Astrocyte (in vitro differentiated cells and primary cell): Measurements from ENCODE around the gene AHCY. TPM values are rescaled to one million over a fixed set of nuclear protein-coding genes. Genes with fewer than 3 reads are reported as not detected.
"Not testable (repeated sequence)": the region's sequence is repeated elsewhere in the genome, so short reads cannot be mapped to it uniquely, and the experiment has no call there.

Experiments used
- DNase-seq: peaks from one replicate; pipeline ENCODE4 v3.0.0-alpha.2; 2010; ENCODE audit warnings: low read depth
- FAIRE-seq: peaks from 2 replicates; lab custom pipeline; 2011; peaks lifted over from hg19 to GRCh38; lab: Jason Lieb, UNC
- H2AFZ ChIP-seq: 2 replicates; pipeline ENCODE4 v1.6.0; 2012; ENCODE audit warnings: low read depth, low read length, inconsistent platforms
- H3K27ac ChIP-seq: 2 replicates; pipeline ENCODE4 v1.5.1; 2011; ENCODE audit warnings: low read depth, low read length, inconsistent platforms
- H3K27me3 ChIP-seq: 2 replicates; pipeline ENCODE4 v1.6.0; 2011; ENCODE audit warnings: low read length, inconsistent platforms; ENCODE audit not compliant: insufficient read depth
- H3K36me3 ChIP-seq: 2 replicates; pipeline ENCODE4 v1.5.1; 2011; ENCODE audit warnings: low read length, inconsistent platforms; ENCODE audit not compliant: insufficient read depth
- H3K4me1 ChIP-seq: 2 replicates; pipeline ENCODE4 v1.5.1; 2011; ENCODE audit warnings: low read length, inconsistent platforms; ENCODE audit not compliant: insufficient read depth
- H3K4me2 ChIP-seq: 2 replicates; pipeline ENCODE4 v1.6.0; 2012; ENCODE audit warnings: low read length, inconsistent platforms
- H3K4me3 ChIP-seq: 2 replicates; pipeline ENCODE4 v1.5.1; 2011; ENCODE audit warnings: low read depth, mild to moderate bottlenecking, low read length, inconsistent platforms; ENCODE audit not compliant: insufficient read depth
- H3K79me2 ChIP-seq: 2 replicates; pipeline ENCODE4 v1.6.0; 2012; ENCODE audit warnings: mild to moderate bottlenecking, low read length, inconsistent platforms; ENCODE audit not compliant: insufficient read depth
- H3K9ac ChIP-seq: 2 replicates; pipeline ENCODE4 v1.6.0; 2012; ENCODE audit warnings: mild to moderate bottlenecking, low read length, inconsistent platforms
- H3K9me3 ChIP-seq: 2 replicates; pipeline ENCODE4 v1.5.1; 2012; ENCODE audit warnings: low read depth, mild to moderate bottlenecking, low read length, inconsistent platforms; ENCODE audit not compliant: insufficient read depth
- H4K20me1 ChIP-seq: 2 replicates; pipeline ENCODE4 v1.6.0; 2012; ENCODE audit warnings: low read length, inconsistent platforms; ENCODE audit not compliant: insufficient read depth
- H3K27ac Mint-ChIP-seq: one replicate; pipeline ENCODE4 v1.8.0; 2021; ENCODE audit warnings: mild to moderate bottlenecking, mixed read lengths; ENCODE audit not compliant: unreplicated experiment
- H3K27me3 Mint-ChIP-seq: one replicate; pipeline ENCODE4 v1.8.0; 2021; ENCODE audit warnings: low read depth, mixed read lengths; ENCODE audit not compliant: unreplicated experiment
- H3K36me3 Mint-ChIP-seq: one replicate; pipeline ENCODE4 v1.8.0; 2021; ENCODE audit warnings: low read depth, mixed read lengths; ENCODE audit not compliant: unreplicated experiment
- H3K4me1 Mint-ChIP-seq: one replicate; pipeline ENCODE4 v1.8.0; 2021; ENCODE audit warnings: low read depth, mixed read lengths; ENCODE audit not compliant: unreplicated experiment
- H3K4me3 Mint-ChIP-seq: one replicate; pipeline ENCODE4 v1.8.0; 2021; ENCODE audit warnings: mild to moderate bottlenecking, moderate library complexity, mixed read lengths; ENCODE audit not compliant: unreplicated experiment
- H3K9me3 Mint-ChIP-seq: one replicate; pipeline ENCODE4 v1.8.0; 2021; ENCODE audit warnings: mild to moderate bottlenecking, mixed read lengths; ENCODE audit not compliant: unreplicated experiment
- EZH2 ChIP-seq: IDR thresholded peaks from 2 replicates; pipeline ENCODE4 v1.6.1; 2012; ENCODE audit warnings: mild to moderate bottlenecking, low read length, inconsistent platforms; ENCODE audit not compliant: insufficient read depth
- total RNA-seq: library from RNA; stranded (reverse); gene quantifications from 2 replicates; pipeline ENCODE4 v1.2.1, GENCODE V29; 2021
- TF ChIP-seq, protein P1 (sequence below): IDR thresholded peaks from 2 replicates; pipeline ENCODE4 v1.5.1; 2011; ENCODE audit warnings: low read depth, mild to moderate bottlenecking, inconsistent platforms, low read length, moderate library complexity; ENCODE audit not compliant: insufficient read depth

The AHCY gene
- total RNA-seq, 1 donor from 2014 or later: 203 TPM

DNA sequence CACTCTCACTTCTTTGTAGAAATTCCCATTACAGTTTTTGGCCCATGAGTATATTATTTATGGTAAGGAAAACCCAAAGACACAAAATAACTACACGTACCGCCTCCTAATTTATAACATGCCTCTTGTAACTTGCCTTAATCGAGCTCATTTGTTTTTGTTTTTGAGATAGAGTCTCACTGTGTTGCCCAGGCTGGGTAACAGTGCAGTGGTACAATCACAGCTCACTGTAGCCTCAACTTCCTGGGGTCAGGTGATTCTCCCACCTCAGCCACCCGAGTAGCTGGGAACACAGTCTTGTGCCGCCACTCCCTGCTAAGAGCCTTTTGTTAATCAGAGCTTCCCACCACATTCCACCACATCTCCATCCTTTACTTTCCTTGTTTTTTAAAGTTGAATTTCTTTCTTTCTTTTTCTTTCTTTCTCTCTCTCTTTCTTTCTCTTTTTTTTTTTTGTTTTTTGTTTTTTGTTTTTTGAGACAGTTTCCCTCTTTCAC lies 46.5 kb downstream of the AHCY start:
- FAIRE-seq: no peak
- no peak for TF ChIP-seq EZH2
- TF ChIP-seq, protein P1, sequence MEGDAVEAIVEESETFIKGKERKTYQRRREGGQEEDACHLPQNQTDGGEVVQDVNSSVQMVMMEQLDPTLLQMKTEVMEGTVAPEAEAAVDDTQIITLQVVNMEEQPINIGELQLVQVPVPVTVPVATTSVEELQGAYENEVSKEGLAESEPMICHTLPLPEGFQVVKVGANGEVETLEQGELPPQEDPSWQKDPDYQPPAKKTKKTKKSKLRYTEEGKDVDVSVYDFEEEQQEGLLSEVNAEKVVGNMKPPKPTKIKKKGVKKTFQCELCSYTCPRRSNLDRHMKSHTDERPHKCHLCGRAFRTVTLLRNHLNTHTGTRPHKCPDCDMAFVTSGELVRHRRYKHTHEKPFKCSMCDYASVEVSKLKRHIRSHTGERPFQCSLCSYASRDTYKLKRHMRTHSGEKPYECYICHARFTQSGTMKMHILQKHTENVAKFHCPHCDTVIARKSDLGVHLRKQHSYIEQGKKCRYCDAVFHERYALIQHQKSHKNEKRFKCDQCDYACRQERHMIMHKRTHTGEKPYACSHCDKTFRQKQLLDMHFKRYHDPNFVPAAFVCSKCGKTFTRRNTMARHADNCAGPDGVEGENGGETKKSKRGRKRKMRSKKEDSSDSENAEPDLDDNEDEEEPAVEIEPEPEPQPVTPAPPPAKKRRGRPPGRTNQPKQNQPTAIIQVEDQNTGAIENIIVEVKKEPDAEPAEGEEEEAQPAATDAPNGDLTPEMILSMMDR: no peak
- Histone ChIP-seq H4K20me1 (no peaks in the 10 kb centered on the region), H3K36me3 (no peaks in the 10 kb centered on the region), H3K4me3 (no peak overlapping the region), H3K9me3 (no peaks in the 10 kb centered on the region), H3K9ac (no peak overlapping the region), H2AFZ (no peak overlapping the region), H3K4me2 (no peak overlapping the region), H3K27ac (no peak overlapping the region), H3K27me3 (no peaks in the 10 kb centered on the region), H3K4me1 (no peaks in the 10 kb centered on the region), H3K79me2 (no peaks in the 10 kb centered on the region)
- Mint-ChIP-seq H3K36me3 (no peaks in the 10 kb centered on the region), H3K4me1 (no peaks in the 10 kb centered on the region), H3K27me3 (no peaks in the 10 kb centered on the region), H3K27ac (no peak overlapping the region), H3K4me3 (no peak overlapping the region), H3K9me3 (no peaks in the 10 kb centered on the region)
- DNase-seq: no peak

DNA sequence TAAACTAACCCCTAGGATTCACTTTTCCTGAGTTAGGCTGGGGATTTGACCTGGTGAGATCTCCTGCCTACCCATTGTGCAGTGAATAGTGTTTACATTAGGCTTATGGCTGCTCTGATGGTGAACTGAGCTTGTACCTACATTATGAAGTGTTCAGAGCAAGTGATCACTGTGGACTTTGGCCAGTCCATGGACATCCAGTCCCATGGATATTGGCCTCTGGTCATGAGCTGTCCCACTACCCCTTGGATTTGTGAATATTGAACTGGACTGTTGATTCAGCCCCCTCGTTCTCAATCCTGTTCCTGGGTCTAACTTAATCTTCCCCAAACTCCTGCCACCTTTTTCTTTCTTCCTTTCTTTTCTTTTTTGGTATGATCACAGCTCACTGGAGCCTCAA lies 48.2 kb downstream of the AHCY start:
- peaks cover 2% of the 10 kb centered on the region for H3K27me3 Mint-ChIP-seq
- no peak overlapping the region for H2AFZ ChIP-seq
- H3K36me3 ChIP-seq: no peaks in the 10 kb centered on the region
- H3K4me3 Mint-ChIP-seq: no peak overlapping the region
- no peaks in the 10 kb centered on the region for H3K4me1 ChIP-seq
- TF ChIP-seq, protein P1: no peak
- no peak for TF ChIP-seq EZH2
- no peaks in the 10 kb centered on the region for H3K4me1 Mint-ChIP-seq
- H3K27ac ChIP-seq: no peak overlapping the region
- no peaks in the 10 kb centered on the region for H3K9me3 Mint-ChIP-seq
- no peaks in the 10 kb centered on the region for H3K79me2 ChIP-seq
- no peaks in the 10 kb centered on the region for H3K27me3 ChIP-seq
- DNase-seq: no peak
- no peak overlapping the region for H3K9ac ChIP-seq
- no peak for FAIRE-seq
- H3K4me3 ChIP-seq: no peak overlapping the region
- no peaks in the 10 kb centered on the region for H4K20me1 ChIP-seq
- H3K27ac Mint-ChIP-seq: no peak overlapping the region
- no peaks in the 10 kb centered on the region for H3K9me3 ChIP-seq
- H3K36me3 Mint-ChIP-seq: no peaks in the 10 kb centered on the region
- no peak overlapping the region for H3K4me2 ChIP-seq

DNA sequence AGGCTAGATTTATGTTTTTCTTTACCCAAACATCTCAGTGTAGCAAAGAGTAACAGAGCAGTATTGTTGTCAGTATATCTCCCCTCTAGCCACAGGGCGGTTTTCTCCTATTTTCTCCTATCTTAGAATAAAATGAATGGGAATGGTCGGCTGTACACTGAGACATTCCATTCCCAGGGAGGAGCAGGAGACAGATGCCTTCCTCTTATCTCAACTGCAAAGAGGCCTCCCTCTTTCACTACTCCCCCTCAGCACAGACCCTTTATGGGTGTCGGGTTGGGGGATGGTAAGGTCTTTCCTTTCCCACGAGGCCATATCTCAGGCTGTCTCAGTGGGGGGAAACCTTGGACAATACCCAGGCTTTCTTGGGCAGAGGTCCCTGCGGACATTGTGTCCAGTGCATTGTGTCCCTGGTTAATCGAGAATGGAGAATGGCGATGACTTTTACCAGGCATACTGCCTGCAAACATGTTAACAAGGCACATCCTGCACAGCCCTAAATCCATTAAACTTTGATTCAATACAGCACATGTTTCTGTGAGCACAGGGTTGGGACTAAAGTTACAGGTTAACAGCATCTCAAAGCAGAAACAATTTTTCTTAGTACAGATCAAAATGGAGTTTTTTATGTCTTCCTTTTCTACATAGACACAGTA lies 50.6 kb downstream of the AHCY start:
- H3K36me3 Mint-ChIP-seq, H3K4me2 ChIP-seq, H3K27ac Mint-ChIP-seq, H3K36me3 ChIP-seq, H3K79me2 ChIP-seq, H3K27me3 Mint-ChIP-seq, H3K27ac ChIP-seq, H3K9ac ChIP-seq, H3K27me3 ChIP-seq, H2AFZ ChIP-seq, H3K9me3 Mint-ChIP-seq, H3K9me3 ChIP-seq, H3K4me1 Mint-ChIP-seq, H4K20me1 ChIP-seq, FAIRE-seq, H3K4me1 ChIP-seq, H3K4me3 ChIP-seq, DNase-seq: not testable (repeated sequence)
- H3K4me3 Mint-ChIP-seq: peak overlapping the region; percentile 4
